ENCODE data around the gene AP1S2. TPM values are rescaled to one million over a fixed set of nuclear protein-coding genes. Genes with fewer than 3 reads are reported as not detected.

Gene AP1S2
- total and polyA plus RNA-seq, 9 of the 15 experiments (the other 6 are each of a cell fraction or from before 2014, with no cell fraction given), result 11.1 to 64.2 (median 25.8) TPM

- no TSS peak for BruUV-seq (replicated peaks)
- no peaks in the 10 kb centered on the region for H4K20me1 ChIP-seq (replicated peaks; ENCODE audit: control insufficient read depth, insufficient read depth, low read length)
- FAIRE-seq, result no peak
- no peak overlapping the region for H2AFZ ChIP-seq (ENCODE audit: low read depth, low read length)
- WGBS (ENCODE audit: insufficient coverage, low coverage, missing lambda C conversion rate), result 88% methylated on average over 1 of the region's 1 CpG
- H3K9me1 ChIP-seq (ENCODE audit: control insufficient read depth, insufficient read depth, low read length), result no peaks in the 10 kb centered on the region
- intact Hi-C loops (cut with micrococcal nuclease) (no loop called here), in situ Hi-C loops (cut with MboI) (no loop called here)
- no peak for DNase-seq (ENCODE audit: extremely low read depth in 1 of 4, low spot score in 3 of 4)
- no peak overlapping the region for H3K4me2 ChIP-seq (ENCODE audit: insufficient read depth, low read length)
- ChIA-PET POLR2A (no interaction called here), CTCF (ENCODE audit: low intra/inter-chr PET ratio) (no interaction called here)
- no peaks in the 10 kb centered on the region for H3K4me1 ChIP-seq (replicated peaks in 1 of 2; ENCODE audit: control insufficient read depth in 2 of 2, insufficient read depth in 2 of 2, low read length in 2 of 2)
- no peaks in the 10 kb centered on the region for H3K27me3 ChIP-seq (ENCODE audit: control insufficient read depth in 2 of 2, insufficient read depth in 2 of 2, low read length in 2 of 2)
- peaks cover 36% of the 10 kb centered on the region; the same call in 1 of the 3 replicates for H3K36me3 ChIP-seq (ENCODE audit: control insufficient read depth, insufficient read depth, low read length)
- no peaks in the 10 kb centered on the region for H3K9me3 ChIP-seq (replicated peaks; ENCODE audit: control insufficient read depth, insufficient read depth, low read depth, low read length)
- H3K9ac ChIP-seq (ENCODE audit: insufficient read depth in 1 of 2, low read depth in 2 of 2, low read length in 2 of 2), result no peak overlapping the region
- no peaks in the 10 kb centered on the region for H3K79me2 ChIP-seq (ENCODE audit: control insufficient read depth, insufficient read depth, low read length)
- H3K4me3 ChIP-seq, result no peak overlapping the region
- no peak overlapping the region for H3K27ac ChIP-seq (ENCODE audit: extremely low read depth, low read depth, low read length)
- ATAC-seq, result no peak
- TF ChIP-seq, protein P1, sequence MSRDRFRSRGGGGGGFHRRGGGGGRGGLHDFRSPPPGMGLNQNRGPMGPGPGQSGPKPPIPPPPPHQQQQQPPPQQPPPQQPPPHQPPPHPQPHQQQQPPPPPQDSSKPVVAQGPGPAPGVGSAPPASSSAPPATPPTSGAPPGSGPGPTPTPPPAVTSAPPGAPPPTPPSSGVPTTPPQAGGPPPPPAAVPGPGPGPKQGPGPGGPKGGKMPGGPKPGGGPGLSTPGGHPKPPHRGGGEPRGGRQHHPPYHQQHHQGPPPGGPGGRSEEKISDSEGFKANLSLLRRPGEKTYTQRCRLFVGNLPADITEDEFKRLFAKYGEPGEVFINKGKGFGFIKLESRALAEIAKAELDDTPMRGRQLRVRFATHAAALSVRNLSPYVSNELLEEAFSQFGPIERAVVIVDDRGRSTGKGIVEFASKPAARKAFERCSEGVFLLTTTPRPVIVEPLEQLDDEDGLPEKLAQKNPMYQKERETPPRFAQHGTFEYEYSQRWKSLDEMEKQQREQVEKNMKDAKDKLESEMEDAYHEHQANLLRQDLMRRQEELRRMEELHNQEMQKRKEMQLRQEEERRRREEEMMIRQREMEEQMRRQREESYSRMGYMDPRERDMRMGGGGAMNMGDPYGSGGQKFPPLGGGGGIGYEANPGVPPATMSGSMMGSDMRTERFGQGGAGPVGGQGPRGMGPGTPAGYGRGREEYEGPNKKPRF (IDR thresholded peaks at IDR 0.05; ENCODE audit: low read depth, low read length), result no peak
- TF ChIP-seq ZNF561 (CRISPR knock-in tag; conservative IDR thresholded peaks at IDR 0.05), result no peak
- TF ChIP-seq RAD51 (IDR thresholded peaks at IDR 0.05; ENCODE audit: borderline replicate concordance, low read depth), result no peak
- TF ChIP-seq SNRNP70 (optimal IDR thresholded peaks at IDR 0.05; ENCODE audit: low read depth, low read length), result no peak
- TF ChIP-seq GABPB2 (CRISPR knock-in tag; conservative IDR thresholded peaks at IDR 0.05), result no peak
- TF ChIP-seq ELK1 (CRISPR knock-in tag; IDR thresholded peaks at IDR 0.05), result no peak
- TF ChIP-seq FOSL1 (tag; conservative IDR thresholded peaks at IDR 0.05), result no peak
- TF ChIP-seq RAD21 (CRISPR knock-in tag; conservative IDR thresholded peaks at IDR 0.05 in 1 of 2, IDR thresholded peaks at IDR 0.05 in 1 of 2), result no peak
- TF ChIP-seq, protein P2, sequence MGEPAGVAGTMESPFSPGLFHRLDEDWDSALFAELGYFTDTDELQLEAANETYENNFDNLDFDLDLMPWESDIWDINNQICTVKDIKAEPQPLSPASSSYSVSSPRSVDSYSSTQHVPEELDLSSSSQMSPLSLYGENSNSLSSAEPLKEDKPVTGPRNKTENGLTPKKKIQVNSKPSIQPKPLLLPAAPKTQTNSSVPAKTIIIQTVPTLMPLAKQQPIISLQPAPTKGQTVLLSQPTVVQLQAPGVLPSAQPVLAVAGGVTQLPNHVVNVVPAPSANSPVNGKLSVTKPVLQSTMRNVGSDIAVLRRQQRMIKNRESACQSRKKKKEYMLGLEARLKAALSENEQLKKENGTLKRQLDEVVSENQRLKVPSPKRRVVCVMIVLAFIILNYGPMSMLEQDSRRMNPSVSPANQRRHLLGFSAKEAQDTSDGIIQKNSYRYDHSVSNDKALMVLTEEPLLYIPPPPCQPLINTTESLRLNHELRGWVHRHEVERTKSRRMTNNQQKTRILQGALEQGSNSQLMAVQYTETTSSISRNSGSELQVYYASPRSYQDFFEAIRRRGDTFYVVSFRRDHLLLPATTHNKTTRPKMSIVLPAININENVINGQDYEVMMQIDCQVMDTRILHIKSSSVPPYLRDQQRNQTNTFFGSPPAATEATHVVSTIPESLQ (CRISPR knock-in tag; IDR thresholded peaks at IDR 0.05), result no peak
- no peak for TF ChIP-seq ZNF175 (CRISPR knock-in tag; IDR thresholded peaks at IDR 0.05; ENCODE audit: low read depth)
- TF ChIP-seq SMARCA5 (IDR thresholded peaks at IDR 0.05), result no peak
- TF ChIP-seq CTBP1 (IDR thresholded peaks at IDR 0.05; ENCODE audit: borderline replicate concordance), result no peak
- no peak for TF ChIP-seq RBM22 (IDR thresholded peaks at IDR 0.05; ENCODE audit: low read depth, low read length, poor library complexity, severe bottlenecking)
- TF ChIP-seq MYC (IDR thresholded peaks at IDR 0.05; ENCODE audit: low read depth, low read length), result no peak
- no peak for TF ChIP-seq MYC (CRISPR knock-in tag; IDR thresholded peaks at IDR 0.05; ENCODE audit: borderline replicate concordance, low read depth)
- no peak for TF ChIP-seq CBX3 (IDR thresholded peaks at IDR 0.05; ENCODE audit: borderline replicate concordance in 1 of 2, low read length in 2 of 2)
- TF ChIP-seq, protein P3, sequence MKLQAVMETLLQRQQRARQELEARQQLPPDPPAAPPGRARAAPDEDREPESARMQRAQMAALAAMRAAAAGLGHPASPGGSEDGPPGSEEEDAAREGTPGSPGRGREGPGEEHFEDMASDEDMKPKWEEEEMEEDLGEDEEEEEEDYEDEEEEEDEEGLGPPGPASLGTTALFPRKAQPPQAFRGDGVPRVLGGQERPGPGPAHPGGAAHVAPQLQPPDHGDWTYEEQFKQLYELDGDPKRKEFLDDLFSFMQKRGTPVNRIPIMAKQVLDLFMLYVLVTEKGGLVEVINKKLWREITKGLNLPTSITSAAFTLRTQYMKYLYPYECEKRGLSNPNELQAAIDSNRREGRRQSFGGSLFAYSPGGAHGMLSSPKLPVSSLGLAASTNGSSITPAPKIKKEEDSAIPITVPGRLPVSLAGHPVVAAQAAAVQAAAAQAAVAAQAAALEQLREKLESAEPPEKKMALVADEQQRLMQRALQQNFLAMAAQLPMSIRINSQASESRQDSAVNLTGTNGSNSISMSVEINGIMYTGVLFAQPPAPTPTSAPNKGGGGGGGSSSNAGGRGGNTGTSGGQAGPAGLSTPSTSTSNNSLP (IDR thresholded peaks at IDR 0.05; ENCODE audit: borderline replicate concordance, low read depth, low read length), result no peak
Observed at GRCh38 chrX:15813416-15813815, 41.2 kb downstream of the AP1S2 start.
